HG03521 (cell line): ENCODE measurements around the gene AUNIP.

Experiments
- ATAC-seq: cut with Tn5 transposase; IDR thresholded peaks from one replicate; pipeline ENCODE4 v1.9.1; 2021; ENCODE audit warnings: mild to moderate bottlenecking, moderate library complexity; ENCODE audit not compliant: unreplicated experiment

Gene AUNIP

DNA sequence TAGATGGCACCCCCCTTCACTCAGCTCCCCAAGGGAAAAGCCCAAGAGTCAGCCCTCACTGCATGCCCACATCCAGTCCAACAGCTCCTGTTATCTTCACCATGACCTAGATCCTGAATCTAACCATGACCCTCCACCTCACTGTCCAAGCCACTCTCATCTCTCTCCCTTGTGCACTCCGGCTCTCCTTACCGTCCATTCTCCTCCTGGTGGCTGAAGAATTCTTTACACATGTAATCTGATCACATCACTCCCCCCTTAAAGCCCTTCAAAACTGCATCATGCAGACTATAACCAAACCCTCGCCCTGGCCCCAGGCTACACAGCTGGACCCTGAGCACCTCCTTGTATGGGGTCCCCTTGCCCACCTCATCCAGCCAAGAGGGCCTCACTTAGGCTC, 30.2 kb upstream of the AUNIP start:
- ATAC-seq = no peak

DNA sequence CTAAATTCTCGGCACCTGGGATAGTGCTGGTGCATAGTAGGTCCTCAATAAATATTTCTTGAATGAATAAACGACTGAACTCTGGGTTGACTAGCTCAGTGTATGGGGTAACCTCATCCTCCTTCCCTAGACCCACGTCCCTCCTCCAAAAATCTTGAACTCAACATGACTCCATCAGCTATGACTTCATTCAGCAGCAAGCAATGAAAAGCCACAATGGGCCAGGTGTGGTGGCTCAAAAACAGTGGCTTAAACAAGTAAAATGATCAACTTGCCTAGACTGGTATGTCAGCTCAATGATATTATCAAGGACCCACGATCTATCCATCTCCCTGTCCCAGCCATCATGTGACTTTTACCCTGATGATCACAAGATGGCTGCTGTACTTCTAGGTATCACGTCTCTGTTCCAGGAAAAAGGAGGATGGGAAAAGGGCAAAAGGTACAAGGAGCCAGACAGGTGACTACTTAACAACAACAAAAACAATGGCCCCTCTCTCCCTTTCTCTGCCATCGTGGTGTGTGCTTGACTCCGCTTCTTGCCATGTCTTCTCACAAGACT, 29.2 kb upstream of the AUNIP start:
- ATAC-seq = no peak

DNA sequence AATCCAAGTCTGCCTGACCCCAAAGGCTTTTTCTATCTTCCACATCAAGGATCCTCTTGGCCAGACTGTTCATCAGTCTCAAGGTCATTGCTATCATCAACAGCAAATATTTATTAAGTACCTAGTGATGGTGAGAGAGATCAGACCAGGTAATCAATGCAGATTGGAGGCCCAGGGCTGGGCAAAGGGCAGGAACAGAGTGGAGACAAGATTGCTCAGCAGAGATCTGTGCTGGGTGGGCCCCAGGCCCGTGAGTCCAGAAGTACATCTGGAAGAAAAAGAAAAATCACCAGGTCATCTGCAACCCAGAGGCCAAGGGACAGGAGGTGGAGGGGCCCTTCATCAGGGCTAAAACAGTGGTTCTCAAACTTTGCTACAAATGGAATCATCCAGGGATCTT, 26.3 kb upstream of the AUNIP start:
- no peak for ATAC-seq

DNA sequence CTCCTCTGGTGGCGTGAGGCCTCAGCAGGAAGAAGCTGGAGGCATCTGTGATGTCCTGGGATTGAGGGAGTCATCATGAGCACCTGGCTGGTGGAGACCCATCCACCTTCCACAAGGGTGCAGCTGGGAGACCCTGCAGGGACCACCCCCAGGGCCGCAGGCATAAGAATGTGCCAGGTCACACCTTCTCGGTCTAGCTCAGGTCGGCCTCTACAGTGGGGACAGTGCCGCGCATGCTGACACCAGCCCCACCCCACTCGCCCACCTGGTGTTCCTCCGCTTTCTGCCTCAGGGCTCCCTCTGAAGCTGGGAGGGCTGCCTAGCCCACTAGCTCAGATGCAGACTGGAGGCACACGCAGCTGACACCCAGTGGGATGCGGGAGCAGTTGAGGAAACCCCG, 22.0 kb upstream of the AUNIP start:
- ATAC-seq = no peak

GRCh38 chr1:25880518-25880917, 21.3 kb upstream of the AUNIP start:
- no peak for ATAC-seq

DNA sequence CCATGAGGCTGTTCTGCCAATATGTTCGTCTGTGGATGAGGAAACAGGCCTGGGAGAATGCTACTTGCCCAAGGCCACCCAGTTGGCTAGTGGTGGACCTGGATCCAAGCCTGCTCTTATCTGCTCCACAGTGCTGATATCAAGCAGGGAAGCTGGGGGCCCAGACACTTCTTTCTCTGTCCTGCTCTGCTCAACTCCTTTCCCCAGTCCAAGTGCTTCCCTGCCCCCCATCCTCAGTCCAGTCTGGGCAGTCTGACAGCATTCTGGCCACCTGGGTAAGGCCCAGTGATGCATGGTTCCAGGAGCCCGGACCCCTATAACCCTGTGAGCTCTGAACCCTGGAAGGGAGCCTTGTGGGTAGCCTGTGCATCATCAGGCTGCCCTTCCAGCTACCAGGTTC, 20.4 kb upstream of the AUNIP start:
- no peak for ATAC-seq

GRCh38 chr1:25878690-25879089, 19.4 kb upstream of the AUNIP start:
- ATAC-seq = no peak

GRCh38 chr1:25877155-25877554, 17.9 kb upstream of the AUNIP start:
- no peak for ATAC-seq

GRCh38 chr1:25876693-25877077, 17.4 kb upstream of the AUNIP start:
- ATAC-seq = no peak

GRCh38 chr1:25875856-25876692, 16.8 kb upstream of the AUNIP start:
- ATAC-seq = no peak

- no peak for ATAC-seq
These were observed 16.0 kb upstream of the AUNIP start, which contains the start of gene PAQR7 for GRCh38 chr1:25875154-25875855. Gene PAQR7 (minus strand): TSS chr1:25875708. CDS start chr1:25863839, 11,869 bp downstream.

- no peak for ATAC-seq
These were observed 15.4 kb upstream of the AUNIP start for GRCh38 chr1:25874635-25875153.

DNA sequence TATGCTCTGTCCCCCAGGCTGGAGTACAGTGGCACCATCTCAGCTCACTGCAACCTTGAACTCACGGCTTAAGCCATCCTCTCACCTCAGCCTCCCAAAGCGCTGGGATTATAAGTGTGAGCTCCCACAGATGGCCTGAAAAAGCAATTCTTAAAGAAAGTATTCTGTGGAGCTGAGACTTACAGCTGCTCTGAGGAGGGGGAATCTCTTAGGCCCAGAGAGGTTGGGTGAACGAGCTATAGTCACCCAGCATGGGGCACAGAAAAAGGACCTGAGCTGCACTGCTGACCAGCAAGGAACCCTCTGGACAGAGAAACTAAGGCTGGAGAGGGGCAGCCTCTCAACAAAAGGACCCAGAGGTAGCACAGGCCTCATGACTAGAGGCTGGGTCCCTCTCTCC, 15.0 kb upstream of the AUNIP start:
- no peak for ATAC-seq

DNA sequence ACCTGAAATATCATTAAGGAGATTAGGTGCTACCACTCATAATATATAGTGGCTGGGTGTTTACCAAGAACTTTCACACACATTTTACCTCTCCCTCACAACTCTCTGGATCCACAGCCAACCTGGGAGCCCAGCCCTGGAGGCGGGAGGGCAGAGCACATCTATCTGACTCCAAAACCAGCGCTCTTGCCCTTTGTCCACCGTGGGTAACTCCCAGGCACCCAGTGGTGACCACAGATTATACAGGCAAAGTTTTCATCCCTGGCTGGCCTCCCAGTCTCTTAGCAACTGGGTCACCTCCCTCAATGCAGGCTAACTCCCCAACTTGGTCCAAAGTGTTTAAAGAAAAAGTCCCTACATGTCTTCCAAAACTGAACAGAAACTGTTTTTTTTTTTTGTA, 13.9 kb upstream of the AUNIP start:
- no peak for ATAC-seq

DNA sequence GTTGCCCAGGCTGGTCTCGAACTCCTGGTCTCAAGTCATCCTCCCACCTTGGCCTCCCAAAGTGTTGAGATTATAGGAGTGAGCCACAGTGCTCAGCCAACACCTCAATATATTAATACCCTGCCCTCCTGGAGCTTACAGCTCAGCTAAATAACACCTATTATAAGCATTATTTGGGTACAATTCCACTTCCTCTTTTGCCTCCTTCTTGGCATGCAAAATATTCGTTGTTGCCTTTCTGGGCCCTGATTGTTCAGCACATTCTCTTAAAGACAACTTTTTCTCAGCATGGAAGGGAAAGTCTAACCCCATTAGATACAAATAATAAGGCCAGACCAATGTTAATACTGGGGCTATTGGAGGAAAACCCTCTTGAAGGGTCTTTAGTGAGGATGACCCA, 13.5 kb upstream of the AUNIP start:
- ATAC-seq = no peak

- no peak for ATAC-seq
These were observed 12.6 kb upstream of the AUNIP start for GRCh38 chr1:25871704-25872494.

- no peak for ATAC-seq
These were observed 11.9 kb upstream of the AUNIP start for GRCh38 chr1:25871086-25871703.

GRCh38 chr1:25870614-25871013, 11.4 kb upstream of the AUNIP start:
- no peak for ATAC-seq

GRCh38 chr1:25869909-25870606, 10.8 kb upstream of the AUNIP start:
- ATAC-seq = no peak
